ENCODE data around the gene STARD4.

The STARD4 gene

GRCh38 chr5:111495159-111495558 is 17.2 kb downstream of the STARD4 start:
- no peaks in the 10 kb centered on the region for H3K4me1 ChIP-seq (ENCODE audit: insufficient read depth, low read length)
- H3K36me3 ChIP-seq (ENCODE audit: insufficient read depth, low read depth, low read length), result peaks cover 53% of the 10 kb centered on the region
- no peaks in the 10 kb centered on the region for H3K9me3 ChIP-seq (ENCODE audit: insufficient read depth, low read depth, low read length)
- no peak overlapping the region for H3K4me3 ChIP-seq (ENCODE audit: low read length)
- no peak overlapping the region for H3K27ac ChIP-seq (ENCODE audit: low read length)
- no peaks in the 10 kb centered on the region for H3K27me3 ChIP-seq (ENCODE audit: insufficient read depth, low read length)
- H3K9ac ChIP-seq (ENCODE audit: low read depth, low read length), result no peak overlapping the region

- Histone ChIP-seq H3K4me3 (ENCODE audit: low read length) (no peak overlapping the region), H3K36me3 (ENCODE audit: insufficient read depth, low read depth, low read length) (peaks cover 47% of the 10 kb centered on the region), H3K4me1 (ENCODE audit: insufficient read depth, low read length) (no peaks in the 10 kb centered on the region), H3K9ac (ENCODE audit: low read depth, low read length) (no peak overlapping the region), H3K27me3 (ENCODE audit: insufficient read depth, low read length) (no peaks in the 10 kb centered on the region), H3K9me3 (ENCODE audit: insufficient read depth, low read depth, low read length) (no peaks in the 10 kb centered on the region), H3K27ac (ENCODE audit: low read length) (no peak overlapping the region)
These were observed 17.9 kb downstream of the STARD4 start for GRCh38 chr5:111494355-111494999.

- Histone ChIP-seq H3K36me3 (ENCODE audit: insufficient read depth, low read depth, low read length) (peaks cover 33% of the 10 kb centered on the region), H3K27ac (ENCODE audit: low read length) (no peak overlapping the region)
These were observed 19.3 kb downstream of the STARD4 start for GRCh38 chr5:111493031-111493430.

GRCh38 chr5:111488353-111488752 is 24.0 kb downstream of the STARD4 start:
- H3K9ac ChIP-seq (ENCODE audit: low read depth, low read length), result no peak overlapping the region
- no peaks in the 10 kb centered on the region for H3K9me3 ChIP-seq (ENCODE audit: insufficient read depth, low read depth, low read length)
- no peaks in the 10 kb centered on the region for H3K4me1 ChIP-seq (ENCODE audit: insufficient read depth, low read length)
- no peak overlapping the region for H3K27ac ChIP-seq (ENCODE audit: low read length)
- H3K4me3 ChIP-seq (ENCODE audit: low read length), result no peak overlapping the region
- no peaks in the 10 kb centered on the region for H3K36me3 ChIP-seq (ENCODE audit: insufficient read depth, low read depth, low read length)
- no peaks in the 10 kb centered on the region for H3K27me3 ChIP-seq (ENCODE audit: insufficient read depth, low read length)

More at GRCh38 chr5:111493031-111493430, 19.3 kb downstream of the STARD4 start:
- no peak overlapping the region for H3K9ac ChIP-seq (ENCODE audit: low read depth, low read length)
- H3K27me3 ChIP-seq (ENCODE audit: insufficient read depth, low read length), result no peaks in the 10 kb centered on the region
- no peak overlapping the region for H3K4me3 ChIP-seq (ENCODE audit: low read length)
- no peaks in the 10 kb centered on the region for H3K9me3 ChIP-seq (ENCODE audit: insufficient read depth, low read depth, low read length)
- H3K4me1 ChIP-seq (ENCODE audit: insufficient read depth, low read length), result no peaks in the 10 kb centered on the region

GRCh38 chr5:111486926-111487325 is 25.4 kb downstream of the STARD4 start:
- H3K27ac ChIP-seq (ENCODE audit: low read length), result no peak overlapping the region
- H3K36me3 ChIP-seq (ENCODE audit: insufficient read depth, low read depth, low read length), result no peaks in the 10 kb centered on the region
- no peak overlapping the region for H3K9ac ChIP-seq (ENCODE audit: low read depth, low read length)
- H3K4me3 ChIP-seq (ENCODE audit: low read length), result no peak overlapping the region
- H3K9me3 ChIP-seq (ENCODE audit: insufficient read depth, low read depth, low read length), result no peaks in the 10 kb centered on the region
- H3K27me3 ChIP-seq (ENCODE audit: insufficient read depth, low read length), result no peaks in the 10 kb centered on the region
- H3K4me1 ChIP-seq (ENCODE audit: insufficient read depth, low read length), result no peaks in the 10 kb centered on the region

GRCh38 chr5:111486055-111486454 is 26.3 kb downstream of the STARD4 start:
- H3K9ac ChIP-seq (ENCODE audit: low read depth, low read length), result no peak overlapping the region
- H3K27ac ChIP-seq (ENCODE audit: low read length), result no peak overlapping the region
- H3K36me3 ChIP-seq (ENCODE audit: insufficient read depth, low read depth, low read length), result no peaks in the 10 kb centered on the region
- H3K4me3 ChIP-seq (ENCODE audit: low read length), result no peak overlapping the region
- H3K9me3 ChIP-seq (ENCODE audit: insufficient read depth, low read depth, low read length), result no peaks in the 10 kb centered on the region
- H3K27me3 ChIP-seq (ENCODE audit: insufficient read depth, low read length), result no peaks in the 10 kb centered on the region
- no peaks in the 10 kb centered on the region for H3K4me1 ChIP-seq (ENCODE audit: insufficient read depth, low read length)

- no peak overlapping the region for H3K27ac ChIP-seq (ENCODE audit: low read length)
- H3K9ac ChIP-seq (ENCODE audit: low read depth, low read length), result no peak overlapping the region
- H3K4me3 ChIP-seq (ENCODE audit: low read length), result no peak overlapping the region
- no peaks in the 10 kb centered on the region for H3K36me3 ChIP-seq (ENCODE audit: insufficient read depth, low read depth, low read length)
- H3K4me1 ChIP-seq (ENCODE audit: insufficient read depth, low read length), result no peaks in the 10 kb centered on the region
- no peaks in the 10 kb centered on the region for H3K27me3 ChIP-seq (ENCODE audit: insufficient read depth, low read length)
- H3K9me3 ChIP-seq (ENCODE audit: insufficient read depth, low read depth, low read length), result no peaks in the 10 kb centered on the region
These were observed 32.0 kb downstream of the STARD4 start for GRCh38 chr5:111480346-111480745.

- Histone ChIP-seq H3K4me3 (ENCODE audit: low read length) (no peak overlapping the region), H3K27me3 (ENCODE audit: insufficient read depth, low read length) (no peaks in the 10 kb centered on the region), H3K4me1 (ENCODE audit: insufficient read depth, low read length) (no peaks in the 10 kb centered on the region), H3K36me3 (ENCODE audit: insufficient read depth, low read depth, low read length) (no peaks in the 10 kb centered on the region), H3K9ac (ENCODE audit: low read depth, low read length) (no peak overlapping the region), H3K27ac (ENCODE audit: low read length) (no peak overlapping the region), H3K9me3 (ENCODE audit: insufficient read depth, low read depth, low read length) (no peaks in the 10 kb centered on the region)
These were observed 33.4 kb downstream of the STARD4 start for GRCh38 chr5:111478898-111479297.

- Histone ChIP-seq H3K4me1 (ENCODE audit: insufficient read depth, low read length) (no peaks in the 10 kb centered on the region), H3K36me3 (ENCODE audit: insufficient read depth, low read depth, low read length) (no peaks in the 10 kb centered on the region)
These were observed 34.1 kb downstream of the STARD4 start for GRCh38 chr5:111478266-111478665.

GRCh38 chr5:111472579-111472978 is 39.8 kb downstream of the STARD4 start:
- H3K27ac ChIP-seq (ENCODE audit: low read length), result no peak overlapping the region
- no peak overlapping the region for H3K9ac ChIP-seq (ENCODE audit: low read depth, low read length)
- H3K9me3 ChIP-seq (ENCODE audit: insufficient read depth, low read depth, low read length), result no peaks in the 10 kb centered on the region; the same call in 1 of the 2 replicates

More at GRCh38 chr5:111478266-111478665, 34.1 kb downstream of the STARD4 start:
- Histone ChIP-seq H3K27me3 (ENCODE audit: insufficient read depth, low read length) (no peaks in the 10 kb centered on the region), H3K9me3 (ENCODE audit: insufficient read depth, low read depth, low read length) (no peaks in the 10 kb centered on the region), H3K4me3 (ENCODE audit: low read length) (no peak overlapping the region), H3K27ac (ENCODE audit: low read length) (no peak overlapping the region), H3K9ac (ENCODE audit: low read depth, low read length) (no peak overlapping the region)

GRCh38 chr5:111472096-111472495 is 40.2 kb downstream of the STARD4 start:
- Histone ChIP-seq H3K27me3 (ENCODE audit: insufficient read depth, low read length) (no peaks in the 10 kb centered on the region), H3K4me3 (ENCODE audit: low read length) (no peak overlapping the region), H3K36me3 (ENCODE audit: insufficient read depth, low read depth, low read length) (no peaks in the 10 kb centered on the region), H3K9me3 (ENCODE audit: insufficient read depth, low read depth, low read length) (no peaks in the 10 kb centered on the region; the same call in 1 of the 2 replicates), H3K4me1 (ENCODE audit: insufficient read depth, low read length) (no peaks in the 10 kb centered on the region), H3K9ac (ENCODE audit: low read depth, low read length) (no peak overlapping the region), H3K27ac (ENCODE audit: low read length) (no peak overlapping the region)

More at GRCh38 chr5:111472579-111472978, 39.8 kb downstream of the STARD4 start:
- Histone ChIP-seq H3K4me1 (ENCODE audit: insufficient read depth, low read length) (no peaks in the 10 kb centered on the region), H3K27me3 (ENCODE audit: insufficient read depth, low read length) (no peaks in the 10 kb centered on the region), H3K36me3 (ENCODE audit: insufficient read depth, low read depth, low read length) (no peaks in the 10 kb centered on the region), H3K4me3 (ENCODE audit: low read length) (no peak overlapping the region)

- Histone ChIP-seq H3K9ac (ENCODE audit: low read depth, low read length) (no peak overlapping the region), H3K9me3 (ENCODE audit: insufficient read depth, low read depth, low read length) (no peaks in the 10 kb centered on the region; the same call in 1 of the 2 replicates), H3K27ac (ENCODE audit: low read length) (no peak overlapping the region), H3K27me3 (ENCODE audit: insufficient read depth, low read length) (no peaks in the 10 kb centered on the region), H3K4me3 (ENCODE audit: low read length) (no peak overlapping the region), H3K4me1 (ENCODE audit: insufficient read depth, low read length) (no peaks in the 10 kb centered on the region), H3K36me3 (ENCODE audit: insufficient read depth, low read depth, low read length) (no peaks in the 10 kb centered on the region)
These were observed 42.4 kb downstream of the STARD4 start for GRCh38 chr5:111469903-111470302.
